ENCODE data around the gene HS2ST1.
A peak's percentile ranks its signal among the peaks of the same experiment; 100 is the strongest.

GRCh38 chr1:86914998-86915736 lies 732 bp downstream of the HS2ST1 start:
- no peak for TF ChIP-seq CTCF (IDR thresholded peaks at IDR 0.05; ENCODE audit: low read depth, low read length, missing input control)
- peak; percentile 24 to 42 for TF ChIP-seq RXRA (IDR thresholded peaks at IDR 0.05)
- TF ChIP-seq ATF3 (IDR thresholded peaks at IDR 0.05): no peak
- no peak for TF ChIP-seq MAX (IDR thresholded peaks at IDR 0.05)
- no peak for TF ChIP-seq RAD21 (IDR thresholded peaks at IDR 0.05)
- TF ChIP-seq YY1 (IDR thresholded peaks at IDR 0.05): peak; percentile 23

Measured in liver (tissue), 3 donors.